CD4-positive, alpha-beta T cell treated with Interleukin-6 at 100 ng/mL for 8 hours (primary cell): ENCODE measurements around the gene SLC25A10.
A peak's percentile ranks its signal among the peaks of the same experiment; 100 is the strongest.
"Not testable (repeated sequence)": the region's sequence is repeated elsewhere in the genome, so short reads cannot be mapped to it uniquely, and the experiment has no call there.

Source experiments
- DNase-seq: peaks from one replicate; pipeline ENCODE4 v3.0.0-alpha.2; 2020; ENCODE audit warnings: mixed read lengths, low spot score

Gene SLC25A10

DNA sequence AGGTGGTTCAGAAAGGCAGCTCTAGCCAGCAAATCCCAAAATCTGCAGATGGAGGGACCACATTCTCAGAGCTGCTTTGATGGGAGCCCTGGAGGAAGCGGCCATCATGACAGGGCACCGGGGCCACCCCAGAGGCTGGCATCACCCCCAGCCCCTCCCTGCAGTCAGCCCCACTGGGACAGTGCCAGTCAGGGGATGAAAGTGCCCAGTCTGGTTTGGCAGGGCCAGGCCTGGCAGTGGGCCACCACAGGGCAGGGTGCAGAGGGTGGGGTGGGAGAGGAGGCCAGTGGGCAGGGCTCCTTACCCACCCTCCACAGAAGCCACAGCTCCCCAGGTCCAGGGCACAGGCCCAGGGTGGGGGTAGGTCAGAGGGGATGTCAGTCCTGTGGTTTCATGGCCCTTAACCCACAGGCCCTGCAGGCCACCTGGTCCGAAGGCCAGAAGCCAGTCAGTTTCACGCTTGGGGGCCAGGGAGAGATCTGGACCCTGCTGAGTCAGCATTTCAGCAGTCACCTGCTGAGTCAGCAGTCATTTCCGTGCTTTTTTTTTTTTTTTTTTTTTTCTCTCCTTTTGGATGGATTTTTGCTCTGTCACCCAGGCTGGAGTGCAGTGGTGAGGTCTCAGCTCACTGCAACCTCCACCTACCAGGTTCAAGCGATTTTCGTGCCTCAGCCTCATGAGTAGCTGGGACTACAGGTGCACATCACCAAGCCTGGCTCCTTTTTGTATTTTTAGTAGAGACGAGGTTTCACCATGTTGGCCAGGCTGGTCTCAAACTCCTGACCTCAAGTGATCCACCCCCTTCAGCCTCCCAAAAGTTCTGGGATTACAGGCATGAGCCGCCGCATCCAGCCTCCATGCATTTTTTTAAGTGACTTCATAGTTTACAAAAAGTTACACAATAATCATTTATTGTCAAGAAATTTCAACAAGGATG lies 10.4 kb downstream of the SLC25A10 start:
- no peak for DNase-seq

DNA sequence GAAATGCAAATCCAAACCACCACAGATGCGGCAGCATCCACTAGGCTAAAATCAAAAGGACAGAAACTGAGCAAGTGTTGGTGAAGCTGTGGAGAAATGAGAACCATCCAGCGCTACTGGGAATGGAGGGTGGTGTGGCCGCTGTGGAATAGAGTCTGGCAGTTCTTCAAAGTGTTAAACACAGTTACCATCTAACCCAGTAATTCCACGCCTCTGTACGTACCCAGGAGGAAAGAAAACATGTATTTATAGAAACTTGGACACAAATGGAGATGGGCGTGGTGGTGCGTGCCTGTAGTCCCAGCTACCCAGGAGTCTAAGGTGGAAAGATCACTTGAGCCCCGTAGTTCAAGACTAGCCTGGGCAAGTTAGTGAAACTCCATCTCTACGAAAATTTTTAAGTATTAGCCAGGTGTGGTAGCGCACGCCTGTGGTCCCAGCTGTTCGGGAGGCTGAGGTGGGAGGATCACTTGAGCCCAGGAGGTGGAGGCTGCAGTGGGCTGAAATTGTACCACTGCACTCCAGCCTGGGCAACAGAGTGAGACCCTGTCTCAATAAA lies 11.6 kb downstream of the SLC25A10 start:
- no peak for DNase-seq

DNA sequence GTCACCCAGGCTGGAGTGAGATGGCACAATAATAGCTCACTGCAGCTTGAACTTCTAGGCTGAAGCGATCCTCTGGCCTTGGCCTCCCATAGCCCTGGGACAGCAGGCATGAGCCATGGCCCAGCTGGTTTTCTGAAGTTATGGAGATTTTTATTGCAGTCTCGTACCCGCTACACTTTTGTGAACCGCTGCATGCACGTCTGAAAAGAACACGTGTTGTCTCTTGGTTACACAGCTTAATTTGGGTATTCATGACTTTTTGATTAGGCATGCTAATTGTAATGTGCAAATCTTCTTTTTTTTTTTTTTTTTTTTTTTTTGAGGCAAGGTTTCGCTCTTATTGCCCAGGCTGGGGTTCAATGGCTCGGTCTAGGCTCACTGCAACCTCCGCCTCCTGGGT lies 13.4 kb downstream of the SLC25A10 start:
- DNase-seq = no peak

DNA sequence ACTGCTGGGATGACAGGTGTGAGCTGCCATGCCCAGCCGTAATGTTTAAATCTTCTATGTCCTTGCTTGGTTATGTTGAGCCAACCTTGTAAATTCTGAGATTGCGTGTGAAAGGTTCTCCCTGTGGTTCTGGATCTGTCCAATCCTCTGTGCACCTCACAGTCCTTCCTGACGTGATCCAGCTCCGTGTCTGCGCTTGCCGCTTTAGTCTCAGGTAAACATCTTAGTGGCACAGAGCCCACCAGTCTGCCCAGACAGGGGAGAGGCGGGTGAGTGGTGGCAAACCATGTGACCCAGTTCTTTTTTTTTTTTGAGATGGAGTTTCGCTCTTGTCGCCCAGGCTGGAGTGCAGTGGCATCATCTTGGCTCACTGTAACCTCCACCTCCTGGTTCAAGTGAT lies 13.9 kb downstream of the SLC25A10 start:
- no peak for DNase-seq

DNA sequence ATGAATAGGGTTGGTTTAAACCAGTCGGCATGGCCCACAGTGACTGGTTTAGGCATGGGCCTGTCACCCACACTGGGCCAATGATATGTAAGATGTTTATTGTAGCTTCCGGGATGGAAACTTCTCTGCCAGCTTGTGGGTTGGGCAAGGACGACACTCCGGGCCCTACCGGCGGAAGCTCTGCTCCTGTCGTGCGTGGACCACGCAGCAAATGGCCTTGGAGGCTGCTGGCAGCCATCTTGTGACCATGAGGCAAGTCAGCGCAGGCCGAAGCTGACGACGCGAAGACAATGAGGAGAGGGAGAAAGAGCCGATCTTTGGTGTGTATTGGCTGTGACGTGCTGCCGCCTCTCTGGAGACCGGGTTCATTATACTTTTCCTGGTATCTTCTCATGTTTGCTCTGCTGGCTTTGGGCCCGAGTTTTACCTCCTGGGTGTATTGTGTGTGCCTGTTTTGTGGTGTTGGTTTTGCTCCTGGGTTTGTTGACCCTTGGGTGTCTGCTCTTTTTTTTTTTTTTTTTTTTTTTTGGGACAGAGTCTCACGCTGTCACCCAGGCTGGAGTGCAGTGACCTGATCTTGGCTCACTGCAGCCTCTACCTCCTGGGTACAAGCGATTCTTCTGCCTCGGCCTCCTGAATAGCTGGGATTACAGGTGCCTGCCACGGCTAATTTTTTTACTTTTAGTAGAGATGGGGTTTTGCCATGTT lies 15.4 kb downstream of the SLC25A10 start:
- DNase-seq = no peak

- DNase-seq = peak; percentile 50
Observed at GRCh38 chr17:81733507-81734404, 21.7 kb downstream of the SLC25A10 start.

- no peak for DNase-seq
Observed at GRCh38 chr17:81734405-81735263, 22.6 kb downstream of the SLC25A10 start.

- no peak for DNase-seq
Observed at GRCh38 chr17:81735264-81736102, 23.4 kb downstream of the SLC25A10 start.

DNA sequence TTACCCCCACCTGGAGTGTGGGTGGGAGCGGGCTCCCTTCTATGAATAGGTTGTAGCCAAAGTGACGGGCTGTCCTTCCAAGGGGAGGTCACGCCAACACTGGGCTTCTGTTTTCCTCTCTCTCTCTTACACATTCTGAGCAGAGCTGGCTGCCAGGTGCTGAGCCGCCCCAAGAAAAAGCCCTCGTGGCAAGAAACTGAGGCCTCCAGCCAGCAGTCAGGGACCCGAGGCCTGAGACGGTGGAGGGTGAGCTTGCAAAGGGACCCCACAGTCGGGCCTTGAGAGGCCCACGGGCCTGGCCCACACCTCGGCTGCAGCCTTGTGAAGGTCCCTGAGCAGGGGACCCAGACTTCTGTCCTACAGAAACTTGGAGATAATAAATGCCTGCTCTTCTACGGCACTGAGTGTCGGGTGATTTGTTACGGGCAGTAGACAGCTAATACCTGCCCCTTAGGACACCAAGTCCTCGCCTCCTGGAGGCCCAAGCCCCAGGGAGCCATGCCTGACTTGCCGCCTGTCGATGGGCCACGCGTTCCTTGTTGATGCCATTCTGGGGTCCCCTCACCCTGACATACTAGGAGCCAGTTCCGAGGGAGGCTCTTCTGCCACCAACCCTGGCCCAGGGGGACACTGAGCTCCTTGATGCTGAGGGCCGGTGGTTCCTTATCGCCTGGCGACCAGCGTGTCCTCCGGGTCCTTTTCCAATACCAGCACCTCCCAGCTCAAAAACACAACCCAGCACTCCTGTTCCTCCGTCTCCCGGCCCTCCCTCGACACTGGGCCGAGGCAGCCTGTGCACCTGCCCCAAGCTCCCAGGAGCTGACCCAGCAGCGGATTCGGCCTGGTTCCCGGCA lies 26.1 kb downstream of the SLC25A10 start:
- no peak for DNase-seq

- no peak for DNase-seq
Observed at GRCh38 chr17:81738801-81739393, 26.8 kb downstream of the SLC25A10 start.

- not testable (repeated sequence) for DNase-seq
Observed at GRCh38 chr17:81739593-81739992, 27.5 kb downstream of the SLC25A10 start.

GRCh38 chr17:81740395-81740961 lies 28.4 kb downstream of the SLC25A10 start:
- no peak for DNase-seq

DNA sequence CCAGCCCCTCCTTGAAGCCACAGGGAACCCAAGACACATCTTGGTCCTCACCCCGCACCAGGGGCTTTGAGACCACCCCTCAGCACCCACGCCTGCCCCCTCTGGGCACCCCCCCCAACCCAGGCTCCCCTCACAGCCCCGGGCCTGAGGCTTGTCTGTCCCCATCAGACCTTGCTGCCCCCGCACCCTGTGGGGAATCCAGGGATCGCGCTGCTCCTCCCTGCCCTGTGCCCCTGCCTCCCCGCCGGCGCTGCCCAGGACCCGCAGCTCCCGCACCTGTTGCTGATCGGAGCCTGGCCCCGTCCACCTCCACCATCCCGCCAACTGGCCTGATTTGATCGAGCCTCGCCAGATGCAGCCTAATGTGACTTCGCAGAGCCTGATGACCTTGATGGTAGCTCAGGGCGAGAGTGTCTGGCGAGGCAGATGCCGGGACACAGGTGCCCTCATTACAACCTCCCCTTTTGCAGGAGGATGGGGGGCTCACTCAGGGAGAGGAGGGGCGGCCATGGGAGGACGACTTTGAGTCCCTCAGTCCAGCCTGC lies 29.0 kb downstream of the SLC25A10 start:
- DNase-seq = no peak

- no peak for DNase-seq
Observed at GRCh38 chr17:81741594-81742452, 29.7 kb downstream of the SLC25A10 start.
